Esophagus squamous epithelium (tissue), 5 donors: Measurements from ENCODE around the gene TMCC2. TPM values are rescaled to one million over a fixed set of nuclear protein-coding genes. Genes with fewer than 3 reads are reported as not detected.

Experiments used
- DNase-seq: peaks from one replicate; lab custom pipeline; 2025; lab: John Stamatoyannopoulos, UW
- H3K27ac ChIP-seq, 4 donors: fragments of 200-600 bp; sonication (generic); one replicate each; pipeline ENCODE4 v1.5.1; 2016 to 2019; ENCODE audit warnings: mild to moderate bottlenecking in 1 of 4
- H3K27me3 ChIP-seq, 4 donors: fragments of 200-600 bp; sonication (generic); 1 replicate in 3 of 4; 2 replicates in 1 of 4; pipeline versions ENCODE4 v1.5.1 to v1.6.0; 2017 to 2021; ENCODE audit warnings: antibody characterized with exemption in 1 of 4
- H3K36me3 ChIP-seq, 3 donors: fragments of 200-600 bp; sonication (generic); one replicate each; pipeline ENCODE4 v1.5.1; 2016 to 2019
- H3K4me1 ChIP-seq, 3 donors: fragments of 200-600 bp; sonication (generic); one replicate each; pipeline ENCODE4 v1.5.1; 2017 to 2019
- H3K4me3 ChIP-seq, 4 donors: fragments of 200-600 bp; sonication (generic); 1 replicate in 3 of 4; 2 replicates in 1 of 4; pipeline ENCODE4 v1.5.1; 2016 to 2019; ENCODE audit warnings: mild to moderate bottlenecking in 2 of 4, moderate library complexity in 1 of 4
- H3K9me3 ChIP-seq, 3 donors: fragments of 200-600 bp; sonication (generic); one replicate each; pipeline ENCODE4 v1.5.1; 2016 to 2019
- CTCF ChIP-seq, 6 experiments: fragments of 450-650 bp in 4 of 6; fragments of 200-600 bp in 2 of 6; sonication (generic) in 2 of 6; IDR thresholded peaks; one replicate each; pipeline ENCODE4 v1.5.1; 2016 to 2019; ENCODE audit warnings: antibody characterized with exemption in 6 of 6, mild to moderate bottlenecking in 4 of 6, moderate library complexity in 4 of 6
- POLR2A ChIP-seq, 4 donors: fragments of 450-650 bp; IDR thresholded peaks; one replicate each; pipeline ENCODE4 v1.6.1; 2017; ENCODE audit warnings: antibody characterized with exemption in 4 of 4, mild to moderate bottlenecking in 4 of 4, moderate library complexity in 3 of 4
- WGBS, 2 donors: methylation state at CpG; one replicate each; pipeline ENCODE4 v1.1.5; 2018; 5-methylcytosine and 5-hydroxymethylcytosine counted together
- intact Hi-C: fragments of 100-400 bp; cut with DNase I; formaldehyde crosslinking; loops from one replicate; pipeline ENCODE4 v1.15.0; 2022
- total RNA-seq, 4 donors: library from RNA; depleted of rRNA; stranded (reverse); fragments of >200 nt; gene quantifications; one replicate each; pipeline ENCODE4 v1.1.0, GENCODE V29; 2016
- donor health status: DM: yes; HTN: yes; CAD: no.

Gene TMCC2
- total RNA-seq, 4 donors from 2014 or later = 0.76 to 1.9 (median 0.91) TPM

- TF ChIP-seq POLR2A (IDR thresholded peaks at IDR 0.05) = no peak
- TF ChIP-seq CTCF (IDR thresholded peaks at IDR 0.05) = no peak
- no peaks in the 10 kb centered on the region for H3K27me3 ChIP-seq
- no peaks in the 10 kb centered on the region for H3K36me3 ChIP-seq
- no peaks in the 10 kb centered on the region for H3K9me3 ChIP-seq
- no peak for DNase-seq
- no peak overlapping the region for H3K4me3 ChIP-seq
- intact Hi-C loops = no loop called here
- WGBS, 2 donors = 93 to 95% methylated on average over 16 to 20 of the region's 48 CpGs
- no peak overlapping the region for H3K27ac ChIP-seq
- H3K4me1 ChIP-seq = peaks cover 4 to 60% (median 15%) of the 10 kb centered on the region in 3 donors
These were observed 41.3 kb downstream of the TMCC2 start for GRCh38 chr1:205268846-205269680.

DNA sequence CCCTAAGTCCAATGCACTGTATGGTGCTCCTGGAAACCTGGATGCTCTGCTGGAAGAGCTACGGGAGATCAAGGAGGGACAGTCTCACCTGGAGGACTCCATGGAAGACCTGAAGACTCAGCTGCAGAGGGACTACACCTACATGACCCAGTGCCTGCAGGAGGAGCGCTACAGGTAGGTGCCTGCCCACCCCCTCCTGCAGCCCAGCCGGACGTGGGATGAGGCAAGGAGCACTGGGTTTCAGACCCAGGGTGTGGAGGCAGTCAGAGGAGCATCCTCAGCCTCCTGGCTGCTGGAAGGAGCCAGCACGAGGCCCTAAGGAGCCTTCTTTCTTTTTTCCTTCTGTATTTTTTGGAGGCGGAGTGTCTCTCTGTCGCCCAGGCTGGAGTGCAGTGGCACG lies 42.0 kb downstream of the TMCC2 start:
- 88 to 95% methylated on average over 4 to 7 of the region's 8 CpGs for WGBS, 2 donors
- no peak overlapping the region for H3K4me3 ChIP-seq
- intact Hi-C loops = no loop called here
- TF ChIP-seq POLR2A (IDR thresholded peaks at IDR 0.05) (no peak), CTCF (IDR thresholded peaks at IDR 0.05) (no peak)
- H3K9me3 ChIP-seq = no peaks in the 10 kb centered on the region
- no peaks in the 10 kb centered on the region for H3K36me3 ChIP-seq
- no peak for DNase-seq
- H3K4me1 ChIP-seq = peaks cover 4 to 67% (median 15%) of the 10 kb centered on the region in 3 donors
- H3K27me3 ChIP-seq = no peaks in the 10 kb centered on the region
- H3K27ac ChIP-seq = no peak overlapping the region

- DNase-seq = no peak
- intact Hi-C loops = no loop called here
- no peak overlapping the region for H3K27ac ChIP-seq
- WGBS, 2 donors = 78 to 87% methylated on average over 7 of the region's 7 CpGs
- H3K36me3 ChIP-seq = no peaks in the 10 kb centered on the region
- TF ChIP-seq CTCF (IDR thresholded peaks at IDR 0.05) = no peak
- TF ChIP-seq POLR2A (IDR thresholded peaks at IDR 0.05) = no peak
- no peaks in the 10 kb centered on the region for H3K27me3 ChIP-seq
- peaks cover 8 to 73% (median 16%) of the 10 kb centered on the region in 3 donors for H3K4me1 ChIP-seq
- no peaks in the 10 kb centered on the region for H3K9me3 ChIP-seq
- H3K4me3 ChIP-seq = no peak overlapping the region
These were observed 42.5 kb downstream of the TMCC2 start for GRCh38 chr1:205270271-205270670.

DNA sequence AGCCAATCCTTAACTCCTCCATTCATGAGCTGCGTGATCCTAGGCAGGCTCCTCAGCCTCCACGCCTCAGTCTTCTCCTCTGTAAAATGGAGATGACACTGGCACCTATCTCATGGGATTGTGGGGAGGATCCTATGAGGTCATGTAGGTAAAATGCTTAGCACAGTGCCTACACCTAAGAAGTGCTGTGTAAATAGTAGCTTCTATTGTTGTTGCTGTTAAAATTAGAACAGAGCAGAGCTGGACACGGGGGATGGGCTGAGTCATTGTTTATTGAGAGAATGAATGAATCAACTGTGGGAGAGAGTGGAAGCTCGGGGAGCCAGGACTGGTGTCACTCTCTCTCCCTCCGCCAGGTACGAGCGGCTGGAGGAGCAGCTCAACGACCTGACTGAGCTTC lies 43.0 kb downstream of the TMCC2 start:
- TF ChIP-seq CTCF (IDR thresholded peaks at IDR 0.05) (no peak), POLR2A (IDR thresholded peaks at IDR 0.05) (no peak)
- 48 to 59% methylated on average over 5 to 7 of the region's 8 CpGs for WGBS, 2 donors

DNA sequence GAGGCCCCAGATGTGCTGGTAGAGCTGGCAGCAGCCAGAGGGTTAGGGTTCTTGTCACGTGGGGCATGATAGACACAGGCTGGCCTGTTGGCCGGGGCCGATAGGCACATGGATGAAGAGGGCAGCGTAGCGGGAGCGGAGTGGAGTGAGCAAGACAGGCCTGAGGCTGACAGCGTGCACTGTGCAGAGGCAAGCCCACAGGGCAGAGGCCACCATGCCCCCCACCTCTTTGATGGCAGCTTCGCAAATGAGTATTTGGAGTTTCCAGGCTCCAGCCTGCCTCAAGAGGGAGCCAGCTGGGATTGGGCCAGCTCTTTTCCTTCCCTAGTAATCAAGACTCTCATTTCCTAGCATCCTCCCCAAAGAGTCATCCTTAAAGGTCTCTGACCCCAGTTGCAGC lies 43.5 kb downstream of the TMCC2 start:
- 57 to 64% methylated on average over 8 of the region's 8 CpGs for WGBS, 2 donors
- intact Hi-C loops = no loop called here
- Histone ChIP-seq H3K4me1 (peaks cover 15 to 80% (median 26%) of the 10 kb centered on the region in 3 donors), H3K9me3 (no peaks in the 10 kb centered on the region), H3K27me3 (no peaks in the 10 kb centered on the region), H3K4me3 (no peak overlapping the region), H3K36me3 (no peaks in the 10 kb centered on the region), H3K27ac (peak overlapping the region in 1 of 4 donors; percentile 38)
- TF ChIP-seq POLR2A (IDR thresholded peaks at IDR 0.05) (no peak), CTCF (IDR thresholded peaks at IDR 0.05) (no peak)
- no peak for DNase-seq

More for the DNA sequence above, 43.0 kb downstream of the TMCC2 start:
- H3K27ac ChIP-seq = peak overlapping the region in 1 of 4 donors; percentile 38
- H3K36me3 ChIP-seq = no peaks in the 10 kb centered on the region
- H3K9me3 ChIP-seq = no peaks in the 10 kb centered on the region
- H3K27me3 ChIP-seq = no peaks in the 10 kb centered on the region
- intact Hi-C loops = no loop called here
- DNase-seq = no peak
- H3K4me3 ChIP-seq = no peak overlapping the region
- H3K4me1 ChIP-seq = peaks cover 10 to 77% (median 21%) of the 10 kb centered on the region in 3 donors
